Measurements from ENCODE around the gene C2CD3. TPM values are rescaled to one million over a fixed set of nuclear protein-coding genes. Genes with fewer than 3 reads are reported as not detected.

The C2CD3 gene
- total RNA-seq (2022; extraction: Qiagen RNA extraction), result 16.3 to 18.1 TPM (median 16.9 TPM) in 5 replicates

GRCh38 chr11:74170694-74171629, at the start of gene C2CD3, which contains the start of gene PPME1:
TSS of gene C2CD3 (minus strand) at chr11:74171002. CDS start at chr11:74170792, 210 bp downstream.
TSS of gene PPME1 (plus strand) at chr11:74171289. CDS start at chr11:74171422, 133 bp downstream.

GRCh38 chr11:74008373-74009229, 162.2 kb downstream of the C2CD3 start, which contains the start of gene UCP3:
TSS of gene UCP3 (minus strand) at chr11:74009085. CDS start at chr11:74007042, 2,043 bp downstream.

GRCh38 chr11:73982595-73982989, 188.2 kb downstream of the C2CD3 start, which contains the start of gene UCP2:
TSS of gene UCP2 (minus strand) at chr11:73982843. CDS start at chr11:73978378, 4,465 bp downstream.

Other genes with a start within 250 kb of the C2CD3 start
- gene DNAJB13, start 220.0 kb downstream of the C2CD3 start, total RNA-seq (2022; extraction: Qiagen RNA extraction), result 0.30 to 0.81 TPM (median 0.51 TPM) in 5 replicates
- gene UCP2, start 188.2 kb downstream of the C2CD3 start, total RNA-seq (2022; extraction: Qiagen RNA extraction), result 79.3 to 96.8 TPM (median 84.6 TPM) in 5 replicates
- gene UCP3, start 161.9 kb downstream of the C2CD3 start, total RNA-seq (2022; extraction: Qiagen RNA extraction), result 1.2 to 1.7 TPM (median 1.3 TPM) in 5 replicates
- 51.5 to 55.8 TPM (median 54.1 TPM) in 5 replicates for gene PPME1, start 287 bp upstream of the C2CD3 start, total RNA-seq (2022; extraction: Qiagen RNA extraction)
- gene P4HA3, start 140.6 kb upstream of the C2CD3 start, total RNA-seq (2022; extraction: Qiagen RNA extraction), result 35.5 to 58.6 TPM (median 49.8 TPM) in 5 replicates
- 10.7 to 17.8 TPM (median 16.3 TPM) in 5 replicates for gene PGM2L1, start 227.4 kb upstream of the C2CD3 start, total RNA-seq (2022; extraction: Qiagen RNA extraction)

Data from A549 treated with Mapracorat at 1 μM for 4 hours (cell line).